ENCODE results near the gene LRP1B.

Gene LRP1B

DNA sequence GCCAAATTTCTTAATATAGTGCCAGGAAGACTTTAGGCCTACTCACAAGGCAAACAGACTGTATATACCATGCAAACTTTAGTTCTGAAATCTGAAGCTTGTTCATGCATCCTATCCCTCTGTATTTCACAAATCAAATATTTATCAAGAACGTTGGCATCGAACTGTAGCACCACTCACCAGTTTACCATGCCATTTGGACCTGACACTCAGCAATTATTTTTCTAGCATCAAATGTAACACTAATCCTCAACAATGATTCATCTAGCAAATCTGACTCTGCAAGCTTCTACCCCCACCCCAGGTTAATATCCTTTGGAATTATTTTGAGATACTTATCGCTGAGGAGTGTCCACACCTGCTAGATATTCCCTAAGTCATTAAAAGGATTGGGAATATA lies 1506.6 kb downstream of the LRP1B start:
- no peak for DNase-seq (ENCODE audit: low read depth in 2 of 2)

DNA sequence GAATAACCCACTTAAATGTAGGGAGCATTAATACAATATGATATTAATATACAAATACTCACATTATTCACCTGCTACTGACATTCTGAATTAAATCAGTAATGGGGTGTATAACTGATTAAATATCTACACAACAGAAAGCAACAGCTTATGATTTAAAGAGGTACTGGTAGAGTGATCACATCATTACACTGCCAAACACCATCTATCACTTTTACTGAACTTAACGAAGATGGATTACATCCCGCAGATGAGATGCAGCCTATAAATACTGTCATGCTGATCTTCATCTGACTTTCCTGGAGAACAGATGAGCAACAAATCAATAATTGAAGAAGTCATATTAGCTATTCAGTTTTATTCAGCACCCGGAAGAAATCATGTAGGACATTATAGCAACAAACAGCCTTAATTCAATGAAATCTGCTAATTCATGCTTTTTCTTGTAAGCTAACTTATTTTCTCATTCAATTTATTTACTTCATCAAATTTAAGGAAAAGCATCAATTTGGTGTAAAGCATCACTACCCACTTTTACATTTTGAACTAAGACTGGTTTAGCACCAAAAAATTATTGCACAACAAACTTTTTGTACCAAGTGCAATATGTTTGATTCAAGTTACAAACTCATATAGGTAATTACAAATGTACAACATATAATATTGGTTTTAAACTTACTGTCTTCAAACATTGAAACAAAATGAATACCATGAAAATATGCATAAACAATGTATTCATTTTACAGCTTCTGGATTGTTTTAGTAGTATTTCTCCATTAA lies 1509.0 kb downstream of the LRP1B start:
- no peak for DNase-seq (ENCODE audit: low read depth in 2 of 2)

DNA sequence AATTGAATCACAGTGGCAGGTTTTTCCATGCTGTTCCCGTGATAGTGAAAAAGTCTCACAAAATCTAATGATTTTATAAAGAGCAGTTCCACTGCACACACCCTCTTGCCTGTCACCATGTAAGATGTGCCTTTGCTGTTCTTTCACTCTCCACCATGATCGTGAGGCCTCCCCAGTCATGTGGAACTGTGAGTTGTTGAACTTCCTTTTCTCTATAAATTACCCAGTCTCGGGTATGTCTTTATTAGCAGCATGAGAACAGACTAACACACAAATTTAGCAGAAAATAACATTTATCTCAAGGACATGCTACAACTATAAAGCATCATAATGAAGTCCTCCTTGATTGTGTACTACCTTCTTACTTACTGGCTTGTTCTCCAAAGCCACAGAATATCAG lies 1526.0 kb downstream of the LRP1B start:
- no peak for DNase-seq (ENCODE audit: low read depth in 2 of 2)

DNA sequence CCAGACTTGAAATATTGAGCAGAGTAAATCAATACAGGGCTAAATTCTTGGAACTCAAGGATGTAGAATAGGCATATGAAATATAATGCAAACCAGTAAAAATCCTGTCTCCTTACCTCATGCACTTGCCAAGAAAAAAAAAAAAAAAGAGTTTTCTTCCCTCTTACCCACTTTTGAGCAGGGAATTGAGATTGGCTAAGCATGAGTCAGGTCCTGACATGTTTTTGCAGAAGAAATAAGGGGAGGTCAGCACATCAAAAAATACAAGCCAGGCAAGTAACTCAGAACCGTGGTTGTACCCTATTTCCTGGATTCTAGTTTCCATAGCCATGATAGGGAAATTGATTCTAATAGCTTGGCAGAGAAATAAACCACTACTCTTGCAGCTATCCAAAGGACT lies 1526.7 kb downstream of the LRP1B start:
- no peak for DNase-seq (ENCODE audit: low read depth in 2 of 2)

DNA sequence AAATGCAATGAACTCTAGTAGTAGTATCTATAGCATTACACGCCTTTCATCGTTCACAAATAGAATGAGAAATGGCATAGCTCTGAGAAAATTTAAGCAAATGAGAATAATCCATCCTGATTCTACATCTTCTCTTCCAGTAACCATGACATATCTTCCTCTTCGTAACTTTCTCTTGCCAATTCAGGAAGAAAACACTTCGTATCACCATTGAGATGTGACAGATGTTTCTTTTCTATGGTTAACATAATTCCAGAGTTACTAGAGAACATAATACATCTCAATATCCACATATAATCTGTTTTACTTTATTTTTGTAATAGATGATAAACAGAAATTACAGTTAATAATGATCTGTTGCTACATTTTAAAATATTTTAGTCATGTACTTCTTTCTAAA lies 1527.4 kb downstream of the LRP1B start:
- DNase-seq (ENCODE audit: low read depth in 2 of 2), result no peak

DNA sequence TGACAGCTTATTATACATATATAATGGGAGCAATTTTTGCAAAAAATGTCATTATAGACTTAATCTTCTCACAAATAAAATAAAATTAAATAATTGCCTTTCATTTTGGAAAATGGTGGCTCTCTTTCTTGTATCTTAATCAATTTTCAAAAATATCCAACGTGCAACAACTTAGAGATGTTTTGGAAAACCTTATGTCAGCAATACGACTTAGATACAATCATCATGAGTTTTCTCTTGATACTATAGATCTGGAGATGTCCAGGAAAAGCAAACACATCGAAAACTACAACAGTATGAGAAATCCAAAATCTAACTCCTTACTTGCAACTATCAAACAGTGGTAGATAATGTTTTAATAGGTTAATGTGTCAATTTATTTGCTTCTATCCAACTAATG lies 1529.0 kb downstream of the LRP1B start:
- no peak for DNase-seq (ENCODE audit: low read depth in 2 of 2)

DNA sequence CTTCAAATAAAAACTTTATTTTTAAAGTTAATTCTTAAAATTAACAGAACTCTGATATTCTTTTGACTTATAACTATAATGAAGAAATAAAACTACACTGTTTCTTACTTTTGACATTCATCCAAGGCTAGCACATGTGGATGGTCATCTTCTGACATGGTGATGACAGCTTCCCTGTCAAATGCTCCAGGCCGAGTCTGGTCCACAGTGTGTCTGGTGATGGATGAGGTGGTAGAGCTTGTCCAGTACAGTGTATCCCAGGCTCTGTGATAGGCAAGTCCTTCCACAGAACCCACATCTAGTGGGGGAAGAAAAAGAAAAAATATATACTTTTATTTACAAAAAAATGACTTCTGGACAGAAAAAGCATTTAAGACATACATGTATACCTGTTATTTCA lies 1529.5 kb downstream of the LRP1B start:
- no peak for DNase-seq (ENCODE audit: low read depth in 2 of 2)

DNA sequence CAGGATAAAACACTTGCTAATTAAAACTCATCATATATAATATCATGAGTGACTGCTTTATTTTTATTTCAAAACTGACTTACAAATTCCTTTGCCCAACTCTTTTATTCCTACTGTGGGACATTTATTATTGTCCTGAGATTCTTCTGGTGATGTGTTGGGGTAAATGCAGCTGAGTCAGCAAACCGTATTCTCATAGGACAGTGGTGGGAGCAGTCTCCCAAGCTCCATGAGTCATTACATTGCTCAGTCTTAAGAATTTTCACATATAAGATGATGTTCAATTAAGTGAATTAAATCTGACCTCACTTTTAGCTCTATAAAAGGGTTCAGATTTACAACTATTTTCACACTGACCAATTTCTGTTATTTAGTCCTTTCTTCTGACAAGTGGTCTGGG lies 1530.7 kb downstream of the LRP1B start:
- no peak for DNase-seq (ENCODE audit: low read depth in 2 of 2)

DNA sequence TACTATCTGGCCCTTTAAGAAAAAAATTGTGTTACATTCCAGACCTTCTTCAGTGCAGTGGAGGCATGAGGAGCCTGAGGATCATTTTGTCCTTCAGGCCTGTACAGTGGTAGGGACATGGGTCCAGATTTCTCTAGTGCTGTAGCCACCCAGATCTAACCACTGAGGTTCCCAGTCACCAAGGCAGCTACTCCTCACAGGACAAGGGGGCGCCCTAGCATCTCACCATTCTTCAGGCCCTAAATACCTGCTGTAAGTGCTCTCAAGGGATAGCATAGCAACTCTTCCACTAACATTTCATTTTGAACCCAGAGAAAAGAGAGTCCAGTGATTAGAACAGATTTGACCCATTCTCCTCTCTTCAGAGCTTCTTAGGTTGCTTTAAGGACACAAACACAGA lies 1533.0 kb downstream of the LRP1B start:
- DNase-seq (ENCODE audit: low read depth in 2 of 2), result no peak

DNA sequence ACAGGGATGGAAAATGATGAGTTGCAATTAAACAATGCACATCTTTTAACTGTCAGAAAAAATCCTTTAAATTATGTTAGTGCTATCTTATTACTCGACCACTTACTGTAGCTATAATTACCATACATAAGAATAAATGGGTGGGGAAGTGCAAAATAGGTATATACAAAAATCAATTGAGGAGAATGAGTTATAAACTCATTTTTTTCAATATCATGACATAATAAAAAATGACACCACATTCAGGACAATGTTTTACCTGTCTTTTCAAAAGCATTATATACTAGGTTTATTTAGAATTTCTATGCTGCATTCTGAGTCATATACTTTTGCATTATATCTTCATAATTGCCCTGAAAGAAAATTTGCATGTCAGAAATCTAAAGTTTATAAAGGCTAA lies 1533.6 kb downstream of the LRP1B start:
- DNase-seq (ENCODE audit: low read depth in 2 of 2), result no peak

DNA sequence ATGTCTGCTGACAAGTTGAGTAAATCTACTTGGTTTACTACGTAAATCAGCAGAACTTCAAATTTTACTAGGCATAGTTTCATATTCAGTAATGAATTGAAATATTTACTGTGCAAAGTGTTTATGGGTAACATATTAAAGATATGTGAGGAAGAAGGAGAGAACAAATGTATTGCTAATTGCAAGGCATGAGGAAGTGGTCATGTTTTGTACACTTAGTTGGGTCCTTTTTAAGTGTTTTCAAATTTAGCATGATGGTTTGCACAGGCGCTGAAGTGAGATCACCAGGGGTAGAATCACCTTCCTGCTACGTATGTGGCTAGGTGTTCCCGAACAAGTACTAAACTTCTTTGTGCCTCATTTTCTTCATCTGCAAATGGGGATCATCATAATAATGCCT lies 1534.4 kb downstream of the LRP1B start:
- no peak for DNase-seq (ENCODE audit: low read depth in 2 of 2)

DNA sequence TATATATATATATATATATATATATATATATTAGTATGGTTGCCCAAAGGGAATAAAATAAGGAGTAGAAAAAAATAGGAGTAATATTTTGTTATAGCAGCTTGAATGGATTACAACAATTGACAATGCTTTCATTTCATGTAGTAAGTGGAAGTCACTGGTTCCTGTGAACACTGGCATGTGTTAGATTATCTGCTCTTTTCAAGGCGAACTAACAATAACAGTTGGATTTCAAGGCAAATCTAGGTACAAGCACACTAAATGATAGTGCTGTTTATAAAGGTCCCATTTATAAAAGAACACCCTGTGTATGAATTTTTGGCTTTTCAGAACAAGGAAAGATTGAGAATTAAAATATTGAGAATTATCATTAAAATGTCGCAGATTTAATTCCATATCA lies 1535.7 kb downstream of the LRP1B start:
- no peak for DNase-seq (ENCODE audit: low read depth in 2 of 2)

DNA sequence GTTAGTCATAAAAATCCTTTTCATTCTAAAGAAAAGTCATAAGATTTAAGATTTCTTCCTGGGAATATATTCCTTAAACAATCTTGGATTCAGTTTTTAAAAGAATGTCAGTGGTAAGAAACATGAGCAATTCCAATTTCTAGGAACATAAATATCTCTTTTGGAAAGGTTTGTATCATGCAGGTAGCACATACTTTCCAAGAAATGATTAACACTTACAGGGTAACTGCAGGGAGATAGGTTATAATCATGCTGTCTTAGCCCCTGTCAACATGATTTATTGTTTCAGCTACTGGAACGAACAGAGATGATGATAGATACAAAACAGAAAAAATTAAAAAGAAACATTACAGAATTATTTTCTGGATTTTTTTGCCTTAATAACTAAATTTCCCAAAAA lies 1537.7 kb downstream of the LRP1B start:
- no peak for DNase-seq (ENCODE audit: low read depth in 2 of 2)

DNA sequence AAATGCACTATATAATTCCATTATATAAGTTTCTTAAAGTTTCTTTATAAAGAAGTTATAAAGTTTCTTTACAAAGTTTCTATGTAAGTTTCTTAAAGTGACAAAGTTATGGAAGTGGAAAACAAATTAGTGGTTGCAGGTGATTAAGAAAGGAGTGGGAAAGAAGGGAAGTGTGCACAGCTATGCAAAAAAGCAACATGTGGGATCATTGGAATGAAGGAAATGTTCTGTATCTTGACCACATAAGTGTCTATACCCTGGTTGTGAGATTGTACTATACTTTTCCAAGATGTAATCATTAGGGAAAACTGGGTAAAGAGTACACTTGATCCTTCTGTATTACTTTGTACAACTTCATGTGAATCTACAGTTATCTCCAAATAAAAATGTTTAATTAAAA lies 1541.1 kb downstream of the LRP1B start:
- DNase-seq (ENCODE audit: low read depth in 2 of 2), result no peak

DNA sequence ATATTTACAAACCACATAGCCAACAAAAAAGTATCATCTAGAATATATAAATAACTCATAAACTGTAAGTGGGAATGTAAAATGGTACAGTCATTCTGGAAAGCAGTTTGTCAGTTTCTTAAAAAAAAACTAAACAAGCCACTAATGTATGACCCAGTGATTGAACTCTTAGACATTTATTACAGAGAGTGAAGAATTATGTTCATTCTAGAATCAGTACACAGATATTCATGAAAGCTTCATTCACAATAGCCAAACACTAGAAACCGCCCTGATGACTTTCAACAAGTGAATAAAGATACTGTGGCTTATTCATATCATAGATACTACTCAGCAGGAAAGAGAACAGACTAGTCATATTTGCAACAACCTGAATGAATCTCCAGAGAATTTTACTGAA lies 1541.5 kb downstream of the LRP1B start:
- no peak for DNase-seq (ENCODE audit: low read depth in 2 of 2)

DNA sequence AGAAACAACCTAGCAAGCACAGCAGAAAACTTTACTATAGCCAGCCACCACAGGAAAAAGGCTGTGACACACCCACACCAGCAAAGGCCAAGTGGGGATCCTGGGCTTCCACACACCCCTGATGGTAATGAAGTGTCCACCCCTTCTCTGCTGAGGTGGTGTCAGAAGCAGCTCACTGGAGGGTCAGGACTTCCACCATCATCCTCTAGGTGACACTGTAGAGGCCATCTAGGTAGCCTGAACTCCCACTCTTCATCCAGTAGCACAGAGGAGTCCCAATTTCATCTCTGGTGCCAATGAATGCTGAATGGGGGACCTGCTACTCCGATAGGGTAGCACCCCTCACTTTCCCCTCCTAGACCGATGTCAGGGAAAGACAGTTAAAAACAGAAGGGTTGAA lies 1544.4 kb downstream of the LRP1B start:
- no peak for DNase-seq (ENCODE audit: low read depth in 2 of 2)

DNA sequence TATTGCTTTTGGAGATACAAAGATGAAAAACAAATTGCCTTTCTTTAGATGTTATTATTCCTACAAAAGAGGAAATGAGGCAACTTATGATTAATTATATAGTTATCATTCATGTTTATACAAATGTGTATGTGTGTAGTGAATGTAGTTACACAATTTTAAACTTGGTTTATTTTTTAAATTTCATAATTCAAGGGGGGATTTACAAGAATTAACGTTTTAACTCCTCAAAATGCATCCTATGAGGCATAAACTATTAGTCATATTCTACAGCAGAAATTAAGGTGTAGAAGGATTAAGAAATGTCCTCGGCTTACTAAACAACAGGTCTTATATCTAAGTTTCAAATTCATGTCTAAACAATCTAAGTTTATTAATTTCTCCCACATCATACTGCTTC lies 1545.8 kb downstream of the LRP1B start:
- no peak for DNase-seq (ENCODE audit: low read depth in 2 of 2)

DNA sequence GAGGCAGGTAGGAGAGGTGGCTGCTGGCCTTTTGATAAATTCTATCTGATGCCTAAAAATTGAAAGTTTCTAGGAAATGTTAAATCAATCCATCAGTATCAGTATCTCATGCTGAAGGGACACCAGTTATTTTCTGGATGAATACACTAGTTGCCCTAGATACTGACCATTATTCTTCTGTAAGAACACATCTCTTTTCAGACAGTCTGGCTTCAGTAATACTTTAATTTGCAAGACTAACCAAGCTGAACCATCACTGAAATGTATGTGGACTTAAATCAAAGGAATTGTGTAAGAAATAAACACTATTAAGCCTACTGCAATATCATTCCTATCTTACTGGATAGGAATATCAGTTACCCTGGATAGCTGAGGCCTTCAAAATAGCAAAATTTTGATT lies 1546.3 kb downstream of the LRP1B start:
- DNase-seq (ENCODE audit: low read depth in 2 of 2), result no peak

DNA sequence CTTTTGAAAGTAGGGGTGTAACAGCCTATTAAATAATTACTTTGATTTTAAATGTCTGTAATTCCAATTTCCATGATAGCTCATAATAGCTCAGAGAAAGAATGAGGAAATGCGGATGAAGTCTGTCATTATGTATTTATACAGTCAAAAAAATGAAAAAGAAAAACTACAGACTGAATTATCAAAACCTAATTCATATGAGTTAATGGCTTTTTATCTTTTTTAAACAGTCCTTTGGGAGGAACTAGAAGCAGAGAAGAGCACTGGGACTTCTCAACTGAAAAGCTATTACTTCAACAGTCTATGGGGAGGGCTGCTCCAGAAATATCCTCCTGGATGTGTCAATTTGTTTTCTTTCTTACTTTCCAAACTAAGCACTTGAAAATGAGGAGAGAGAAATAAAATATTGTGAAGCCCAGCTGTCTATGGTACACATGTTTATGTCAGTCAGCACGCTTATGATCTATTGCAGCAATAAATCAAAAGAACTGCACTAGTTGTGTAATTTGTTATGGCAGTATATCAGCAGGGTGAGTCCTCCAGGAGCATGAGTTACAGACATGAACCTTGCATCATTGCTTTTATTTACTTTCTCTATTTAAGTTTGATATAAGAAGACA lies 1550.2 kb downstream of the LRP1B start:
- no peak for DNase-seq (ENCODE audit: low read depth in 2 of 2)

DNA sequence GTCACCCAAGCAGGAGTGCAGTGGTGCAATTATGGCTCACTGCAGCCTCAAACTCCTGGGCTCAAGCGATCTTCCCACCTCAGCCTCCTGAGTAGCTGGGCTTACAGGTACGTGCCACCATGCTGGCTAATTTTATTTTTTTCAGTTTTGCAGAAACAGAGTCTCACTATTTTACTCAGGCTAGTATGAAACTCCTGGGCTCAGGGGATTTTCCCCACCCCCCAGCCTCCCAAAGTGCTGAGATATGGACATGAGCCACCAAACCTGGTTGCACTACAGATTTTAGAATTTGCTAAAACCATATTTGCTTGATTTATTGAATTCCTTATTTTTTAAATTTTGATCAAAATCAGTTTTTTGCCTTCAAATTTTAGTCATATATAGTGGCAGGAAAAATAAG lies 1553.4 kb downstream of the LRP1B start:
- no peak for DNase-seq (ENCODE audit: low read depth in 2 of 2)

DNA sequence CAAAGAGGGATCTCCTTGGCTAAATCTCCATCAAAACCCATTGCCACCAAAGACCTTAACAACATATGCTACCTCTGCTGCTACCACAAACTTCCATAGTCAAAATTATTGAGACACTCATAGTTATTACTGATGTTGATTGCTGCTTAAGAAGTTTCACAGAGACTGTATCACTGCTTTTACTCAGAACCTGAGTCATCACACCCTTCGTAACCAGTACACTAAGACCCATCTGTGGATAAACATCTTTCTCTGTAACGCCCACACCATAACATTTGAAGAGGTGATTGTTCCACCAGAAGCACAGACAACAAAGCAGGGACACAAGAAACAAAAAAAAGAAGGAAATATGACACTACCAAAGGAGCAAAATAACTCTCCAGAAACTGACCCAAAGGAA lies 1563.1 kb downstream of the LRP1B start:
- no peak for DNase-seq (ENCODE audit: low read depth in 2 of 2)

DNA sequence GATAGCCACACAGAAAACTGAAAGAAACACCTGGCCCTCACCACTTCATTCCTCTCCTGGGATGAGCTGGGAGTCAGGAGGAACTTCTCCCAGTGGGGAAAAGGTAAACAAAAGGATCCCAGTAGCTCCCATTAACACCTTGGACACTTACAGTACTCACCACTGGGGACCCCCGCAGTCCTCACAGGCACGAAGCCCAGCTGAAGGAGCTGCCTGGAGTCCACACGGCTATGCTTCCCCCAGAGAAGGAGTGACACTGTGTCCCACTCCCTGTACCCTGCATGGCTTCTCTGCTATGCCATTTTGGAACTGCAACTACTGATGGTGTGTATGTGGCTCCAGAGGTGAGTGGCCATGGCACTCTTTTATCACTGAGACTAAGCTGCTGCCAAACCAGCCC lies 1565.1 kb downstream of the LRP1B start:
- DNase-seq (ENCODE audit: low read depth in 2 of 2), result no peak

DNA sequence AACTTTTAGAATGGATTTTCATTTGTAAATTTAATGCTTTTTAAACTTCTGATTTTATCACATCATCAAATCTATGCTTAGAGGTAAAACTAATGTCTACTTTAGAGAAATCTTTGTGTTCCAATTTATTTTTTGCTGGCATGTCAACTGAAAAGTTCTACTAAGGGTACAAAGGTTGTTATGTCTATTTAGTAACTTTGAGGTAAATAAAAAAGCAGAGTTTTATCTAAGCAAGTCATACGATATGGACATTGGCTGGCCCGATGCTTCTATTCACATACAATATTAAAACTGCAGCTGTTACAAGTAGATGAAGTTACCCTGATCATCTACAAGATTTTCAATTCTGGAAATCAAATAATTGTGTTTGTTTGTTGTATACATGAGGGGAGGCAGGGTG lies 1575.1 kb downstream of the LRP1B start:
- DNase-seq (ENCODE audit: low read depth in 2 of 2), result no peak

DNA sequence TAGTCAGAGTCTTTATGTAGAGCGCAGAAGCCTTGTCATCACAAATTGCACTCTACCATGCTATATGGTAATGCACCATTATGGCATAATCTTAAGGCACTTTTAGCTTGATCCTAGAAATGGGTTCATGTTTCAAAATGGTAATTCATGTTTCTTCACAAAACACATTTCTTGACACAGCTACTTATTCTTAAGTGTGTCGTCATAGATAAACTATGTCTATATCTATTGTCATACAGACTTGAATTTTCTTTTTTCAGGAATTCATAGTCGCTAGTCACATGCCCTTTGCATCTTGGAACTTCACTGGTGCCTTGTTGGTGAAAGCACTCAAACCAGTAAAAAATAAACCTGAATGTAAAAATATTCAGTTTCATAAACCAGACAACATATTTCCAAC lies 1578.2 kb downstream of the LRP1B start:
- no peak for DNase-seq (ENCODE audit: low read depth in 2 of 2)
